HCT116 (cell line): ENCODE results near the gene MUSK. TPM values are rescaled to one million over a fixed set of nuclear protein-coding genes. Genes with fewer than 3 reads are reported as not detected.

Experiments
- ATAC-seq: fragments of 200-7000 bp; cut with Tn5 transposase; 2 replicates; pipeline ENCODE4 v1.9.1; 2020; ENCODE audit warnings: mild to moderate bottlenecking, moderate library complexity
- BruUV-seq: library from RNA; stranded (reverse); fragments of 400-500 nt; replicated peaks from 2 replicates; lab custom pipeline; 2021; lab: Mats Ljungman, UMichigan
- CTCF ChIA-PET: fragments of 300-600 bp; sonication (Branson Sonifier 250); formaldehyde crosslinking; loops from one replicate; lab custom pipeline; 2021; ENCODE audit warnings: antibody characterized with exemption; lab: Charles Lee
- POLR2A ChIA-PET: fragments of 300-600, 350-600 bp; sonication (Branson Sonifier 250); formaldehyde crosslinking; loops from one replicate; lab custom pipeline; 2021; ENCODE audit warnings: antibody characterized with exemption; lab: Charles Lee
- RAD21 ChIA-PET, 2 experiments: fragments of 300-600 bp; sonication (Branson Sonifier 250); formaldehyde crosslinking; loops; one replicate each; lab custom pipeline; 2023; ENCODE audit warnings: low total read pairs in 2 of 2; ENCODE audit not compliant: uncharacterized antibody in 2 of 2, unreplicated experiment in 2 of 2, low non-redundant PET in 1 of 2; lab: Charles Lee
- DNase-seq: peaks from one replicate; pipeline ENCODE4 v3.0.0-alpha.2; 2010; ENCODE audit warnings: low read depth, low spot score
- H2AFZ ChIP-seq: fragments of 200-600 bp; shearing (Covaris generic), sonication (generic); 2 replicates; pipeline ENCODE4 v1.6.1; 2017; ENCODE audit warnings: low read depth, mixed run types, mixed read lengths, antibody characterized with exemption, low read length; ENCODE audit not compliant: poor library complexity, severe bottlenecking
- H3K27ac ChIP-seq: 2 replicates; pipeline ENCODE4 v1.5.1; 2012; ENCODE audit warnings: low read depth, low read length
- H3K27me3 ChIP-seq: fragments of 200-600 bp; sonication (generic); 2 replicates; pipeline ENCODE4 v1.6.1; 2016; ENCODE audit warnings: mixed run types, low read length, mixed read lengths; ENCODE audit not compliant: insufficient read depth
- H3K36me3 ChIP-seq, 2 experiments: fragments of 200-500 bp in 1 of 2; fragments of 200-600 bp in 1 of 2; sonication (Bioruptor generic) in 1 of 2; sonication (generic) in 1 of 2; 2 replicates each; pipeline versions ENCODE4 v1.5.1 to v1.6.1; 2014 to 2016; ENCODE audit warnings: low read length in 2 of 2, inconsistent platforms in 1 of 2, mixed read lengths in 1 of 2, mixed run types in 1 of 2; ENCODE audit not compliant: insufficient read depth in 2 of 2, control insufficient read depth in 1 of 2
- H3K4me1 ChIP-seq, 2 experiments: fragments of 200-600 bp in 1 of 2; sonication (generic) in 1 of 2; 2 replicates each; pipeline versions ENCODE4 v1.5.1 to v1.6.1; 2012 to 2017; ENCODE audit warnings: low read length in 2 of 2, inconsistent platforms in 1 of 2, mild to moderate bottlenecking in 1 of 2, mixed read lengths in 1 of 2, mixed run types in 1 of 2, moderate library complexity in 1 of 2; ENCODE audit not compliant: insufficient read depth in 2 of 2, control insufficient read depth in 1 of 2
- H3K4me2 ChIP-seq: fragments of 200-600 bp; sonication (generic); 2 replicates; pipeline ENCODE4 v1.6.1; 2017; ENCODE audit warnings: mixed run types, low read length, mixed read lengths
- H3K4me3 ChIP-seq, 2 experiments: fragments of 200-600 bp in 1 of 2; sonication (generic) in 1 of 2; replicated peaks in 1 of 2; 2 replicates each; pipeline ENCODE4 v1.5.1; 2011 to 2016; ENCODE audit warnings: low read length in 2 of 2, control low read depth in 1 of 2, low read depth in 1 of 2, mild to moderate bottlenecking in 1 of 2, mixed read lengths in 1 of 2, mixed run types in 1 of 2
- H3K79me2 ChIP-seq: fragments of 200-600 bp; sonication (generic); 2 replicates; pipeline ENCODE4 v1.6.1; 2017; ENCODE audit warnings: mild to moderate bottlenecking, mixed run types, low read length, moderate library complexity, mixed read lengths; ENCODE audit not compliant: insufficient read depth
- H3K9ac ChIP-seq: fragments of 200-600 bp; sonication (generic); 2 replicates; pipeline ENCODE4 v1.6.1; 2016; ENCODE audit warnings: low read length, mixed read lengths
- H3K9me2 ChIP-seq: fragments of 200-600 bp; sonication (generic), shearing (Covaris generic); 2 replicates; pipeline ENCODE4 v1.6.1; 2017; ENCODE audit warnings: mixed run types, mild to moderate bottlenecking, moderate library complexity; ENCODE audit not compliant: insufficient read depth
- H3K9me3 ChIP-seq, 2 experiments: fragments of 200-500 bp in 1 of 2; fragments of 200-600 bp in 1 of 2; sonication (Bioruptor generic) in 1 of 2; sonication (generic) in 1 of 2; 2 replicates each; pipeline ENCODE4 v1.6.1; 2014 to 2017; ENCODE audit warnings: low read length in 2 of 2, mixed read lengths in 2 of 2, inconsistent platforms in 1 of 2, low read depth in 1 of 2, mild to moderate bottlenecking in 1 of 2, mixed run types in 1 of 2, moderate library complexity in 1 of 2; ENCODE audit not compliant: control insufficient read depth in 1 of 2, insufficient read depth in 1 of 2
- H4K20me1 ChIP-seq: fragments of 200-600 bp; sonication (generic), shearing (Covaris generic); 2 replicates; pipeline ENCODE4 v1.6.1; 2017; ENCODE audit warnings: mixed run types, mild to moderate bottlenecking, moderate library complexity; ENCODE audit not compliant: insufficient read depth
- ATF3 ChIP-seq: IDR thresholded peaks from 2 replicates; pipeline ENCODE4 v1.6.1; 2012
- CBX3 ChIP-seq: IDR thresholded peaks from 2 replicates; pipeline ENCODE4 v1.6.1; 2012; ENCODE audit warnings: low read depth
- ELF1 ChIP-seq: IDR thresholded peaks from 2 replicates; pipeline ENCODE4 v1.6.1; 2012; ENCODE audit warnings: low read depth, borderline replicate concordance
- EZH2 ChIP-seq: fragments of 200-600 bp; sonication (generic); IDR thresholded peaks from 2 replicates; pipeline ENCODE4 v1.6.1; 2017; ENCODE audit warnings: antibody characterized with exemption, mixed run types
- EZH2phosphoT487 ChIP-seq: fragments of 200-600 bp; IDR thresholded peaks from 2 replicates; pipeline ENCODE4 v1.6.1; 2018; ENCODE audit warnings: antibody characterized with exemption, borderline replicate concordance
- FOSL1 ChIP-seq: IDR thresholded peaks from 2 replicates; pipeline ENCODE4 v1.6.1; 2012; ENCODE audit warnings: low read depth
- MAX ChIP-seq: IDR thresholded peaks from 2 replicates; pipeline ENCODE4 v1.6.1; 2012
- POLR2AphosphoS5 ChIP-seq: IDR thresholded peaks from 2 replicates; pipeline ENCODE4 v1.6.1; 2011; ENCODE audit warnings: mild to moderate bottlenecking, low read depth, low read length, moderate library complexity
- RAD21 ChIP-seq: IDR thresholded peaks from 2 replicates; pipeline ENCODE4 v1.6.1; 2012; ENCODE audit warnings: low read depth, mild to moderate bottlenecking
- REST ChIP-seq: IDR thresholded peaks from 2 replicates; pipeline ENCODE4 v1.6.1; 2012; ENCODE audit warnings: low read depth
- SIN3A ChIP-seq: IDR thresholded peaks from 2 replicates; pipeline ENCODE4 v1.6.1; 2012; ENCODE audit warnings: low read depth
- SRF ChIP-seq: IDR thresholded peaks from 2 replicates; pipeline ENCODE4 v1.6.1; 2012; ENCODE audit warnings: low read depth
- TCF7L2 ChIP-seq: IDR thresholded peaks from 2 replicates; pipeline ENCODE4 v1.7.0; 2011; ENCODE audit warnings: borderline replicate concordance, inconsistent platforms; ENCODE audit not compliant: insufficient read depth, insufficient read length; ENCODE audit errors: extremely low read depth
- YY1 ChIP-seq: IDR thresholded peaks from 2 replicates; pipeline ENCODE4 v1.6.1; 2011; ENCODE audit warnings: low read length, low read depth, moderate library complexity, mild to moderate bottlenecking; ENCODE audit not compliant: insufficient replicate concordance; ENCODE audit errors: extremely low read depth
- ZBTB33 ChIP-seq: IDR thresholded peaks from 2 replicates; pipeline ENCODE4 v1.6.1; 2011; ENCODE audit warnings: mild to moderate bottlenecking, low read length, moderate library complexity; ENCODE audit not compliant: insufficient replicate concordance; ENCODE audit errors: extremely low read depth
- ZFX ChIP-seq: fragments of 450-650 bp; IDR thresholded peaks from 2 replicates; pipeline ENCODE4 v1.6.1; 2017
- ZNF274 ChIP-seq: fragments of 200-500 bp; sonication (Bioruptor generic); IDR thresholded peaks from 2 replicates; pipeline ENCODE4 v1.6.1; 2014; ENCODE audit warnings: mild to moderate bottlenecking, low read depth, low read length, inconsistent platforms
- intact Hi-C: fragments of 100-400 bp; cut with micrococcal nuclease; formaldehyde crosslinking; loops from 2 replicates; pipeline ENCODE4 v1.10.0; 2022
- total RNA-seq: library from RNA; stranded (reverse); gene quantifications from one replicate; pipeline ENCODE4 v1.2.1, GENCODE V29; 2021; ENCODE audit not compliant: unreplicated experiment

Gene MUSK
- total RNA-seq, 1 experiment from 2014 or later: not detected

GRCh38 chr9:110846215-110846614, 177.6 kb downstream of the MUSK start:
- no TSS peak for BruUV-seq
- no peaks in the 10 kb centered on the region for H3K27me3 ChIP-seq
- no peak for TF ChIP-seq ZBTB33
- no peak for TF ChIP-seq SIN3A
- no peak for TF ChIP-seq MAX
- no peak for TF ChIP-seq FOSL1
- TF ChIP-seq SRF: no peak
- no peak for TF ChIP-seq EZH2phosphoT487
- TF ChIP-seq TCF7L2: no peak
- no peak for TF ChIP-seq POLR2AphosphoS5
- TF ChIP-seq RAD21: no peak
- TF ChIP-seq REST: no peak
- no peak for TF ChIP-seq ATF3
- TF ChIP-seq YY1: no peak
- TF ChIP-seq ELF1: no peak
- TF ChIP-seq ZFX: no peak
- TF ChIP-seq ZNF274: no peak
- TF ChIP-seq EZH2: no peak
- TF ChIP-seq CBX3: no peak
- H2AFZ ChIP-seq: no peak overlapping the region
- no peak overlapping the region for H3K4me2 ChIP-seq
- ChIA-PET POLR2A (no interaction called here), CTCF (no interaction called here), RAD21 (no interaction called here)
- H3K79me2 ChIP-seq: no peaks in the 10 kb centered on the region
- H3K9ac ChIP-seq: no peak overlapping the region
- no peaks in the 10 kb centered on the region for H3K9me3 ChIP-seq
- ATAC-seq: no peak
- peaks cover 0 to 6% of the 10 kb centered on the region in 2 experiments; a peak in 1 of 4 replicates for H3K4me1 ChIP-seq
- no peak overlapping the region for H3K27ac ChIP-seq
- 0 out of 2 replicates have a peak, but pooled peaks cover 3% of the 10 kb centered on the region for H3K9me2 ChIP-seq
- no peak overlapping the region for H3K4me3 ChIP-seq
- H3K36me3 ChIP-seq: no peaks in the 10 kb centered on the region
- intact Hi-C loops: no loop called here
- no peaks in the 10 kb centered on the region for H4K20me1 ChIP-seq
- DNase-seq: no peak
